Tibial nerve (tissue), 4 donors: ENCODE data around the gene TMEM17.

Source experiments
- CTCF ChIP-seq, 5 experiments: fragments of 200-600 bp in 3 of 5; fragments of 450-650 bp in 2 of 5; sonication (generic) in 3 of 5; IDR thresholded peaks; one replicate each; pipeline ENCODE4 v1.5.1; 2016 to 2019; ENCODE audit warnings: antibody characterized with exemption in 5 of 5, mild to moderate bottlenecking in 3 of 5, moderate library complexity in 2 of 5
- EP300 ChIP-seq, 2 donors: sonication (generic); formaldehyde crosslinking; IDR thresholded peaks; one replicate each; pipeline ENCODE4 v1.6.1; 2017; ENCODE audit warnings: antibody characterized with exemption in 2 of 2, mild to moderate bottlenecking in 1 of 2
- POLR2A ChIP-seq, 2 donors: fragments of 450-650 bp; IDR thresholded peaks; one replicate each; pipeline ENCODE4 v1.6.1; 2017; ENCODE audit warnings: antibody characterized with exemption in 2 of 2, mild to moderate bottlenecking in 2 of 2, moderate library complexity in 2 of 2

GRCh38 chr2:62527478-62528210 is 21.6 kb upstream of the TMEM17 start:
- TF ChIP-seq POLR2A (IDR thresholded peaks at IDR 0.05) = no peak
- TF ChIP-seq CTCF (IDR thresholded peaks at IDR 0.05) = no peak
- no peak for TF ChIP-seq EP300 (IDR thresholded peaks at IDR 0.05)
